OCI-LY1 (cell line): Measurements from ENCODE around the gene ENPEP.
"Not testable (repeated sequence)": the region's sequence is repeated elsewhere in the genome, so short reads cannot be mapped to it uniquely, and the experiment has no call there.

Experiments
- H2AFZ ChIP-seq: fragments of 200-600 bp; sonication (generic), shearing (Covaris generic); 2 replicates; pipeline ENCODE4 v1.6.0; 2014; ENCODE audit warnings: antibody characterized with exemption, mild to moderate bottlenecking, low read length
- H3F3A ChIP-seq: fragments of 200-600 bp; sonication (generic), shearing (Covaris generic); 2 replicates; pipeline ENCODE4 v1.6.0; 2014; ENCODE audit warnings: mild to moderate bottlenecking, antibody characterized with exemption, low read length, moderate library complexity; ENCODE audit not compliant: insufficient read depth
- H3K27ac ChIP-seq: fragments of 200-600 bp; sonication (generic); 2 replicates; pipeline ENCODE4 v1.5.1; 2014; ENCODE audit warnings: low read length, mixed run types, mild to moderate bottlenecking, low read depth; ENCODE audit not compliant: poor library complexity, severe bottlenecking
- H3K27me3 ChIP-seq: fragments of 200-600 bp; sonication (generic); 2 replicates; pipeline ENCODE4 v1.6.0; 2014; ENCODE audit warnings: antibody characterized with exemption, mild to moderate bottlenecking, low read length, moderate library complexity; ENCODE audit not compliant: insufficient read depth
- H3K36me3 ChIP-seq: fragments of 200-600 bp; sonication (generic); 2 replicates; pipeline ENCODE4 v1.6.1; 2014; ENCODE audit warnings: mild to moderate bottlenecking, antibody characterized with exemption, low read length, moderate library complexity, mixed read lengths; ENCODE audit not compliant: insufficient read depth
- H3K4me1 ChIP-seq: fragments of 200-600 bp; sonication (generic); 2 replicates; pipeline ENCODE4 v1.5.1; 2014; ENCODE audit warnings: mild to moderate bottlenecking, low read length, moderate library complexity; ENCODE audit not compliant: insufficient read depth, severe bottlenecking
- H3K4me2 ChIP-seq: fragments of 200-600 bp; sonication (generic), shearing (Covaris generic); 2 replicates; pipeline ENCODE4 v1.6.1; 2014; ENCODE audit warnings: low read length
- H3K4me3 ChIP-seq: fragments of 200-600 bp; sonication (generic); 2 replicates; pipeline ENCODE4 v1.5.1; 2014; ENCODE audit warnings: low read length, low read depth, mild to moderate bottlenecking, mixed read lengths; ENCODE audit not compliant: poor library complexity, severe bottlenecking
- H3K79me2 ChIP-seq: fragments of 200-600 bp; shearing (Covaris generic); 2 replicates; pipeline ENCODE4 v1.6.1; 2016; ENCODE audit warnings: mixed run types, low read length, mixed read lengths; ENCODE audit not compliant: insufficient read depth
- H3K9ac ChIP-seq: fragments of 200-600 bp; sonication (generic), shearing (Covaris generic); 2 replicates; pipeline ENCODE4 v1.6.1; 2014; ENCODE audit warnings: mild to moderate bottlenecking, low read length, mixed read lengths
- H3K9me2 ChIP-seq: fragments of 200-600 bp; sonication (generic), shearing (Covaris generic); 2 replicates; pipeline ENCODE4 v1.6.1; 2014; ENCODE audit warnings: low read depth, mild to moderate bottlenecking, low read length, mixed read lengths
- H3K9me3 ChIP-seq: fragments of 200-600 bp; shearing (Covaris generic); 2 replicates; pipeline ENCODE4 v1.6.1; 2014; ENCODE audit warnings: low read length, mixed read lengths
- H4K20me1 ChIP-seq: fragments of 200-600 bp; sonication (generic), shearing (Covaris generic); 2 replicates; pipeline ENCODE4 v1.6.0; 2016; ENCODE audit warnings: mild to moderate bottlenecking, low read length; ENCODE audit not compliant: insufficient read depth
- CTCF ChIP-seq: fragments of 200-600 bp; sonication (generic), shearing (Covaris generic); IDR thresholded peaks from 2 replicates; pipeline ENCODE4 v1.5.1; 2017; ENCODE audit warnings: mild to moderate bottlenecking, antibody characterized with exemption, low read length, moderate library complexity, mixed read lengths
- EZH2 ChIP-seq: fragments of 200-600 bp; sonication (generic), shearing (Covaris generic); IDR thresholded peaks from 2 replicates; pipeline ENCODE4 v1.8.0; 2017; ENCODE audit warnings: borderline replicate concordance, mixed run types, mild to moderate bottlenecking, antibody characterized with exemption, low read length, moderate library complexity, mixed read lengths

Gene ENPEP

GRCh38 chr4:110467400-110467799 lies 8.6 kb upstream of the ENPEP start:
- Histone ChIP-seq H3F3A (no peaks in the 10 kb centered on the region), H3K79me2 (no peaks in the 10 kb centered on the region), H3K4me2 (no peak overlapping the region), H3K36me3 (no peaks in the 10 kb centered on the region), H3K27ac (no peak overlapping the region), H4K20me1 (no peaks in the 10 kb centered on the region), H3K9ac (no peak overlapping the region), H3K4me3 (no peak overlapping the region), H2AFZ (no peak overlapping the region), H3K27me3 (no peaks in the 10 kb centered on the region), H3K4me1 (peaks cover 7% of the 10 kb centered on the region), H3K9me2 (no peaks in the 10 kb centered on the region), H3K9me3 (no peaks in the 10 kb centered on the region)
- TF ChIP-seq EZH2 (no peak), CTCF (no peak)

DNA sequence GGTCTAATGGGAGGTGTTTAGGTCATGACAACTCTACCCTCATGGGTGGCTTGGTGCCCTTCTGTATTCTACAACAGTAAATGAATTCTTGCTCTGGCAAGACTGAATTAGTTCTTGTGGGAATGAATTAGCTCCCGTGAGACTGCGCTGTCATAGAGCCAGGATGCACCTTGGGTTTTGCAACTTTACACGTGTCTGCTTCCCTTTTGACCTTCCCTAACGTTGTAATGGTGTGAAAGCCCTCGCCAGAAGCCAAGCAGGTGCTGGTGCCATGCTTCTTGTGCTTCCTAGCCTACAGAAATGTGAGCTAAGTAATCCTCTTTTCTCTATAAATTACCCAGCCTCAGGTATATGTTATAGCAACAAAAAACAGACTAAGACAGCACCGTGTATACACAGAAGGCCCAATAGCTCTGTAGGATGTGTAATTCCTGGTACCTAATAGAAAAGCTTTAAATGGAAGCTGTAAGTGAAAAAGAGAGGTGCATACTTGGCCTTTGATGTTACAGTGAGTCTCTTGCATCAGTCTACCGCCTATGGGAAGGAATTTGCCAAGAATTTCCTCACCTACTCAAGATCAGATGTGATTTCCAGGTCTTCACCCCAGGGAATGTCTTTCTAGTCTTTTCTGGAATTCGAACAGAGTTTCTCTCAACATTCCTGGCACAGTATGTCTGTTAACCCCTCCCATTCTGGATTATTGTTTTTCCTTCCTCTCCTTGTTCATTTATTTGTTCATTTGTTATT lies 3.2 kb upstream of the ENPEP start:
- Histone ChIP-seq H2AFZ (no peak overlapping the region), H3K27ac (no peak overlapping the region), H3K9me2 (no peaks in the 10 kb centered on the region), H3K4me3 (no peak overlapping the region), H3K4me1 (no peaks in the 10 kb centered on the region), H3K36me3 (no peaks in the 10 kb centered on the region), H3F3A (no peaks in the 10 kb centered on the region), H3K9ac (no peak overlapping the region), H3K4me2 (no peak overlapping the region), H3K79me2 (no peaks in the 10 kb centered on the region), H3K27me3 (no peaks in the 10 kb centered on the region), H4K20me1 (no peaks in the 10 kb centered on the region), H3K9me3 (no peaks in the 10 kb centered on the region)
- no peak for TF ChIP-seq CTCF
- no peak for TF ChIP-seq EZH2

GRCh38 chr4:110474481-110474880 lies 1.5 kb upstream of the ENPEP start:
- TF ChIP-seq EZH2 (no peak), CTCF (no peak)
- no peak overlapping the region for H3K27ac ChIP-seq
- H3K4me2 ChIP-seq = no peak overlapping the region
- no peaks in the 10 kb centered on the region for H3K79me2 ChIP-seq
- H2AFZ ChIP-seq = no peak overlapping the region
- H3K36me3 ChIP-seq = no peaks in the 10 kb centered on the region
- no peaks in the 10 kb centered on the region for H3K9me3 ChIP-seq
- H3K4me3 ChIP-seq = no peak overlapping the region
- no peaks in the 10 kb centered on the region for H3K27me3 ChIP-seq
- no peak overlapping the region for H3K9ac ChIP-seq
- H3F3A ChIP-seq = no peaks in the 10 kb centered on the region
- H4K20me1 ChIP-seq = no peaks in the 10 kb centered on the region
- no peaks in the 10 kb centered on the region for H3K4me1 ChIP-seq
- H3K9me2 ChIP-seq = no peaks in the 10 kb centered on the region

GRCh38 chr4:110475080-110475479 lies 875 bp upstream of the ENPEP start:
- not testable (repeated sequence) for H3K4me1 ChIP-seq, H3K4me2 ChIP-seq, H3K9ac ChIP-seq, H3K4me3 ChIP-seq, H3K36me3 ChIP-seq, H2AFZ ChIP-seq, H3K9me3 ChIP-seq, H4K20me1 ChIP-seq, H3F3A ChIP-seq, H3K9me2 ChIP-seq, H3K79me2 ChIP-seq, H3K27ac ChIP-seq, H3K27me3 ChIP-seq
